ENCODE measurements around the gene DACH1. TPM values are rescaled to one million over a fixed set of nuclear protein-coding genes. Genes with fewer than 3 reads are reported as not detected.

The DACH1 gene
- total and polyA plus RNA-seq, 2 of the 8 experiments (the other 6 are each of a cell fraction or from before 2014, with no cell fraction given) = 0.12 to 0.67 TPM

DNA sequence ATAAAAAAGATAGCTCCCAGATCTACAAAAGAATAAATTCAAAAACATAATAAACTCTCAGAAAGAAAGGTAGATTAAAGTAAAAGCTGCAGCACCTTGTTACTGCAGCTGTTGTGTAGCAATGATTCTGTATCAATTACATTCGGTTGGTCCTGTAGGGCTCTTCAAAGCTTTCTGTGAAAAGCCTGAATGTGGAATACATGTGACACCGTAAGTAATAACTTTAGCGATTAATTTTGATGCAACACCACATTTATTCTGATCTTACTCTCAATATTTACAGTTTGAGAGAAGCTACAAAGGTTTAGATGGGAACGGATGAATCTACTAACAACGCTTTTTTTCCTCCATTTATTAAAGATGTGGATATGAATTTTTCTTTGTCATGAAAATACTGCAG lies 279.2 kb downstream of the DACH1 start:
- no peak overlapping the region for H2AK5ac ChIP-seq (ENCODE audit: low read depth, low read length)
- no peaks in the 10 kb centered on the region for H3K4me1 ChIP-seq (replicated peaks in 1 of 4; ENCODE audit: control insufficient read depth in 3 of 4, insufficient read depth in 4 of 4, low read length in 3 of 4)
- H3K9ac ChIP-seq (replicated peaks in 1 of 4; ENCODE audit: extremely low read depth in 1 of 4, low read depth in 3 of 4, low read length in 3 of 4) = no peak overlapping the region
- H2BK20ac ChIP-seq (ENCODE audit: low read length) = no peak overlapping the region
- 93% methylated on average over 5 of the region's 5 CpGs; no CpG with 5 or more reads in 1 of the 2 experiments for WGBS, 2 experiments (ENCODE audit: extremely low coverage in 1 of 2, insufficient coverage in 1 of 2, insufficient read length in 1 of 2, insufficient replicate concordance in 2 of 2, low coverage in 1 of 2, low lambda C conversion rate in 2 of 2, missing lambda C conversion rate in 1 of 2)
- H2BK12ac ChIP-seq (ENCODE audit: low read depth, low read length) = no peak overlapping the region
- ChIA-PET POLR2A (ENCODE audit: partially characterized antibody) (no interaction called here), CTCF (ENCODE audit: partially characterized antibody) (no interaction called here)
- no peaks in the 10 kb centered on the region for H4K20me1 ChIP-seq (replicated peaks in 1 of 2; ENCODE audit: control insufficient read depth in 1 of 2, insufficient read depth in 2 of 2, low read length in 2 of 2)
- no peak overlapping the region for H3K23ac ChIP-seq (ENCODE audit: insufficient read length)
- H3K36me3 ChIP-seq (ENCODE audit: control insufficient read depth in 2 of 4, insufficient read depth in 4 of 4, low read length in 3 of 4) = no peaks in the 10 kb centered on the region
- H4K91ac ChIP-seq (replicated peaks; ENCODE audit: insufficient read length, low read length) = no peak overlapping the region
- no peak overlapping the region for H2BK15ac ChIP-seq (ENCODE audit: low read length)
- no peaks in the 10 kb centered on the region for H3K23me2 ChIP-seq (ENCODE audit: low read depth, low read length)
- no peak overlapping the region for H3K56ac ChIP-seq (replicated peaks; ENCODE audit: insufficient read length, low read depth, low read length)
- H3K4ac ChIP-seq (replicated peaks; ENCODE audit: insufficient read length, low read depth, low read length) = no peak overlapping the region
- no peaks in the 10 kb centered on the region for H3K79me1 ChIP-seq (ENCODE audit: low read depth, low read length)
- no peak for TF ChIP-seq TAF7 (optimal IDR thresholded peaks at IDR 0.05; ENCODE audit: borderline replicate concordance, low read depth, low read length)
- TF ChIP-seq KDM1A (IDR thresholded peaks at IDR 0.05; ENCODE audit: borderline replicate concordance, low read length) = no peak
- no peak for TF ChIP-seq POLR2A (IDR thresholded peaks at IDR 0.05; ENCODE audit: control extremely low read depth in 1 of 2, low read depth in 2 of 2, low read length in 2 of 2)
- no peak for TF ChIP-seq POU5F1 (IDR thresholded peaks at IDR 0.05; ENCODE audit: low read depth, low read length)
- no peak overlapping the region for H3K18ac ChIP-seq (ENCODE audit: extremely low read depth, low read length)
- no peak overlapping the region for H3K4me3 ChIP-seq (ENCODE audit: extremely low read depth in 1 of 4, insufficient read depth in 2 of 4, low read depth in 3 of 4, low read length in 4 of 4)
- no peak overlapping the region for H2AFZ ChIP-seq (ENCODE audit: low read length)
- no peak for FAIRE-seq
- H2BK120ac ChIP-seq (replicated peaks; ENCODE audit: low read depth, low read length) = no peak overlapping the region
- H4K5ac ChIP-seq (ENCODE audit: insufficient read length, low read depth, low read length) = no peak overlapping the region
- no peak overlapping the region for H3K27ac ChIP-seq (ENCODE audit: low read depth, low read length)
- no peak overlapping the region for H4K8ac ChIP-seq (ENCODE audit: extremely low read depth, insufficient read depth, low read length)
- H3K9me3 ChIP-seq (ENCODE audit: insufficient read depth in 2 of 2, low read depth in 1 of 2, low read length in 1 of 2) = no peaks in the 10 kb centered on the region
- no peak overlapping the region for H3K4me2 ChIP-seq (ENCODE audit: insufficient read depth in 1 of 2, low read depth in 2 of 2, low read length in 2 of 2)
- H2BK5ac ChIP-seq (ENCODE audit: low read depth, low read length) = no peak overlapping the region
- no peak for DNase-seq (ENCODE audit: low read depth in 1 of 2, low spot score in 2 of 2)
- no peaks in the 10 kb centered on the region for H3K27me3 ChIP-seq (replicated peaks in 1 of 4; ENCODE audit: control insufficient read depth in 3 of 4, extremely low read depth in 1 of 4, insufficient read depth in 3 of 4, low read length in 3 of 4)
- H3K14ac ChIP-seq (ENCODE audit: insufficient read length) = no peak overlapping the region
- H3K79me2 ChIP-seq (ENCODE audit: control insufficient read depth in 1 of 2, insufficient read depth in 2 of 2, low read length in 2 of 2) = no peaks in the 10 kb centered on the region

Measured in H1 (cell line).